OCI-LY1 (cell line): Measurements from ENCODE around the gene MATR3.

Experiments
- CTCF ChIP-seq: fragments of 200-600 bp; sonication (generic), shearing (Covaris generic); IDR thresholded peaks from 2 replicates; pipeline ENCODE4 v1.5.1; 2017; ENCODE audit warnings: mild to moderate bottlenecking, antibody characterized with exemption, low read length, moderate library complexity, mixed read lengths
- EZH2 ChIP-seq: fragments of 200-600 bp; sonication (generic), shearing (Covaris generic); IDR thresholded peaks from 2 replicates; pipeline ENCODE4 v1.8.0; 2017; ENCODE audit warnings: borderline replicate concordance, mixed run types, mild to moderate bottlenecking, antibody characterized with exemption, low read length, moderate library complexity, mixed read lengths

DNA sequence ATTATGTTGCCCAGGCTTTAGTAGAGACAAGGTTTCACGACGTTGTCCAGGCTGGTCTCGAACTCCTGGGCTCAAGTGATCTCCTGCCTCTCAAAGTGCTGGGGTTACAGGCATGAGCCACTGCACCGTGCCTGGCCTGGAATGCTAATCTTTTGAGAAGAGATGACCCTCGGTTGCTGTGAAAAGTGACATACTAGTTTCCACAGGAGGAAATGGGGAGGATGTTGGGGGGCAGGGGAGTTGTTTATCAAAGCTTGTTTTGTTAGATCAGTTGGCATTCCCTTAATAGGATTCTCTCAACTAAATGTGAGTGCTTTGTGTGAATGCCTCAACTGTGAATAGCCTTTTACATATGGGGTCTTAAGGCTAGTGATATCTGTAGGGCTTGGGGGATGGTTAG, 16.4 kb upstream of the MATR3 start:
- TF ChIP-seq CTCF (no peak), EZH2 (no peak)
